Osteoblast (primary cell): ENCODE results near the gene TMEM256. TPM values are rescaled to one million over a fixed set of nuclear protein-coding genes. Genes with fewer than 3 reads are reported as not detected.

Experiments used
- DNase-seq: peaks from one replicate; pipeline ENCODE4 v3.0.0; 2011; ENCODE audit warnings: low spot score, mixed read lengths; ENCODE audit not compliant: insufficient read length; ENCODE audit errors: missing footprints
- H2AFZ ChIP-seq: 2 replicates; pipeline ENCODE4 v1.6.0; 2011; ENCODE audit warnings: mild to moderate bottlenecking, low read length
- H3K27ac ChIP-seq: 2 replicates; pipeline ENCODE4 v1.5.1; 2011; ENCODE audit warnings: mild to moderate bottlenecking, low read depth, low read length, moderate library complexity
- H3K27me3 ChIP-seq: 2 replicates; pipeline ENCODE4 v1.6.0; 2012; ENCODE audit warnings: mild to moderate bottlenecking, control low read depth, inconsistent platforms, low read length, moderate library complexity; ENCODE audit not compliant: insufficient read depth
- H3K36me3 ChIP-seq: 2 replicates; pipeline ENCODE4 v1.5.1; 2011; ENCODE audit warnings: mild to moderate bottlenecking, low read length, control low read depth, moderate library complexity; ENCODE audit not compliant: insufficient read depth
- H3K4me1 ChIP-seq: 2 replicates; pipeline ENCODE4 v1.5.1; 2011; ENCODE audit warnings: mild to moderate bottlenecking, low read length, control low read depth, moderate library complexity; ENCODE audit not compliant: insufficient read depth
- H3K4me2 ChIP-seq: 2 replicates; pipeline ENCODE4 v1.6.0; 2011; ENCODE audit warnings: mild to moderate bottlenecking, low read length; ENCODE audit not compliant: insufficient read depth
- H3K4me3 ChIP-seq: fragments of 200-600 bp; sonication (generic); 3 replicates; pipeline ENCODE4 v1.5.1; 2012; ENCODE audit warnings: mild to moderate bottlenecking, low read length, inconsistent platforms; ENCODE audit not compliant: insufficient read depth
- H3K79me2 ChIP-seq: 2 replicates; pipeline ENCODE4 v1.6.0; 2012; ENCODE audit warnings: mild to moderate bottlenecking, low read length, control low read depth, inconsistent platforms; ENCODE audit not compliant: insufficient read depth
- H3K9me3 ChIP-seq: 2 replicates; pipeline ENCODE4 v1.5.1; 2011; ENCODE audit warnings: low read depth, low read length, control low read depth
- H4K20me1 ChIP-seq: 2 replicates; pipeline ENCODE4 v1.6.0; 2012; ENCODE audit warnings: mild to moderate bottlenecking, low read length, control low read depth; ENCODE audit not compliant: insufficient read depth
- total RNA-seq: library from RNA; depleted of rRNA; stranded (reverse); fragments of >200 nt; gene quantifications from 2 replicates; pipeline ENCODE4 v1.2.3, GENCODE V29; 2012
- TF ChIP-seq, protein P1 (sequence below): IDR thresholded peaks from 2 replicates; pipeline ENCODE4 v1.5.1; 2011; ENCODE audit warnings: mild to moderate bottlenecking, low read depth, low read length, moderate library complexity; ENCODE audit errors: extremely low read depth

The TMEM256 gene
- total RNA-seq, 1 donor: 59.4 TPM

DNA sequence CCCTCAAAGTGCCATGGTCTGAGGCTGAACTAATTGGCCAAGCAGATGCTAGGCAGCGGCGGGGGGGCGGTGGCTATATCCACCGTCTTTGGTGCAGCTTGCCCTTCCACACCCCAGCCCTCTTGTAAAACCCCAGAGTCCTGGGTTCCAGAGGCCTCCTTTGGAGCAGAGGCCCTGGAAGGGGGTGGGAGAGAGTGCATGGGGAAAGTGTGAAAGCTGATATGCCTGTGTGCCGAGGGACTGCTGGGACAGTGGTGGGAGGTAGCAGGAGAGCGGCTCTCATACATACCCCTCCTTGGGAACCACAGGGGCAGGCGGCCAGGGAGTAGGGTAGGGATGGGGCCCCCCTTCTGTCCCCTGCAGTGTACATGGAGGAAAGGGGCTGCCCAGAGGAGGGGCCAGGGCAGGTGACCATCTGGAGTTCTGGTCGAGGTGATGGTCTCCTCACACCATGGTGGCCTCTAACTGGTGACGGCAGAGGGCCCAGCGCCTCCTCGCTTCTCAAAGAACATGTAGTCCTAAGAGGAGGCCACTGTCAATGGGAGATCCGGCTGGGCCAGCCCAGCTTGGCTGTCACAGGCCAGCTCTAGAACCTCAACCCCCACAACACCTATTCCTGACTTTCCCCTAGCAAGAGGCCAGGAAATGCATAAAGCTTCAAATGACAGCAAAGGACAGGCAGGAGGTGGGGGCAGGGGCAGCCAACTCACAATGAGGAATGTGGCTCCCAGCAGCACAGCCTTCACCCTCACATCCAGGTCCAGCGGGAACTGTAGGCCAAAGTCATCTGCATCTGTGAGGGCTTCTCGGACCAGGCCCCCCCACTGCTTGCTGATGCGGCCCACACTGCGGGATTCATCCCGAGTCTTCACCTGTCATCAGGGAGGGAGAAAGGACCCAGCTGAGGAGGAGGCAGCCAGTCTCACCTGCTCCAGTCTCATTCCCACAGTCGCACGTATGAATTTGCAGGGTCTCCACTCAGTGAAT, 13.7 kb downstream of the TMEM256 start:
- no peaks in the 10 kb centered on the region for H3K27me3 ChIP-seq
- TF ChIP-seq, protein P1, sequence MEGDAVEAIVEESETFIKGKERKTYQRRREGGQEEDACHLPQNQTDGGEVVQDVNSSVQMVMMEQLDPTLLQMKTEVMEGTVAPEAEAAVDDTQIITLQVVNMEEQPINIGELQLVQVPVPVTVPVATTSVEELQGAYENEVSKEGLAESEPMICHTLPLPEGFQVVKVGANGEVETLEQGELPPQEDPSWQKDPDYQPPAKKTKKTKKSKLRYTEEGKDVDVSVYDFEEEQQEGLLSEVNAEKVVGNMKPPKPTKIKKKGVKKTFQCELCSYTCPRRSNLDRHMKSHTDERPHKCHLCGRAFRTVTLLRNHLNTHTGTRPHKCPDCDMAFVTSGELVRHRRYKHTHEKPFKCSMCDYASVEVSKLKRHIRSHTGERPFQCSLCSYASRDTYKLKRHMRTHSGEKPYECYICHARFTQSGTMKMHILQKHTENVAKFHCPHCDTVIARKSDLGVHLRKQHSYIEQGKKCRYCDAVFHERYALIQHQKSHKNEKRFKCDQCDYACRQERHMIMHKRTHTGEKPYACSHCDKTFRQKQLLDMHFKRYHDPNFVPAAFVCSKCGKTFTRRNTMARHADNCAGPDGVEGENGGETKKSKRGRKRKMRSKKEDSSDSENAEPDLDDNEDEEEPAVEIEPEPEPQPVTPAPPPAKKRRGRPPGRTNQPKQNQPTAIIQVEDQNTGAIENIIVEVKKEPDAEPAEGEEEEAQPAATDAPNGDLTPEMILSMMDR: no peak
- peak; percentile 55 for DNase-seq

DNA sequence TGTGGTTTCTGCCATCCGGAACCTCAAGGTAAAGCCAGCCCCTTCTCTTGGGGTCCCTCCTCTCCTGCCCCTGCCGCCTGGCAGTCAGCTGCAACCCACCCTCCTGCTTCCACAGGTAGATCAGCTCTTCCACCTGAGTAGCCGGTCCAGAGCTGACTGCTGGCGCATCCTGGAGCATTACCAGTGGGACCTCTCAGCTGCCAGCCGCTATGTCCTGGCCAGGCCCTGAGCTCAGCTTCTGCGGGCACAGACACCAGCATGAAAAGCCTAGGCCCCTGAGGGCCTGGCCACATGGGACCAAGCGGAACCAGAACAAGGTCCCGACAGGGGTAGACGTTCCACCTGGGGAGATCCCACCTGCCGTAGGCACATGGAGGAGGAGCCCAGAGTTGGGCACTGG, 15.0 kb downstream of the TMEM256 start:
- Histone ChIP-seq H3K36me3 (peaks cover 37% of the 10 kb centered on the region), H3K4me1 (peaks cover 9% of the 10 kb centered on the region), H3K27ac (no peak overlapping the region), H3K27me3 (peaks cover 3% of the 10 kb centered on the region), H4K20me1 (peaks cover 2% of the 10 kb centered on the region), H2AFZ (no peak overlapping the region), H3K4me2 (no peak overlapping the region), H3K79me2 (peaks cover 5% of the 10 kb centered on the region), H3K4me3 (no peak overlapping the region), H3K9me3 (no peaks in the 10 kb centered on the region)
- TF ChIP-seq, protein P1: no peak
- peak; percentile 41 for DNase-seq

More for the DNA sequence above, 13.7 kb downstream of the TMEM256 start:
- Histone ChIP-seq H3K27ac (no peak overlapping the region), H2AFZ (no peak overlapping the region), H4K20me1 (peaks cover 2% of the 10 kb centered on the region), H3K79me2 (peaks cover 7% of the 10 kb centered on the region), H3K4me3 (no peak overlapping the region), H3K4me1 (peaks cover 11% of the 10 kb centered on the region), H3K4me2 (no peak overlapping the region), H3K36me3 (peaks cover 37% of the 10 kb centered on the region), H3K9me3 (no peaks in the 10 kb centered on the region)

- Histone ChIP-seq H2AFZ (no peak overlapping the region), H3K4me1 (peaks cover 3% of the 10 kb centered on the region), H3K4me3 (no peak overlapping the region), H3K27ac (no peak overlapping the region), H3K27me3 (peaks cover 44% of the 10 kb centered on the region), H3K36me3 (peaks cover 9% of the 10 kb centered on the region), H3K4me2 (peak overlapping the region; percentile 71), H3K79me2 (no peaks in the 10 kb centered on the region), H4K20me1 (peaks cover 2% of the 10 kb centered on the region), H3K9me3 (peaks cover under 1% of the 10 kb centered on the region)
- no peak for DNase-seq
- TF ChIP-seq, protein P1: no peak
Observed at GRCh38 chr17:7384489-7385081, 19.3 kb downstream of the TMEM256 start.
